Lung (tissue), 4 donors: ENCODE data around the gene MRPS25. TPM values are rescaled to one million over a fixed set of nuclear protein-coding genes. Genes with fewer than 3 reads are reported as not detected.

Experiments used
- polyA plus RNA-seq, 2 donors: library from polyadenylated mRNA; stranded (reverse); fragments of 200-250 nt; gene quantifications; one replicate each; pipeline ENCODE4 v1.2.1, GENCODE V29; 2013
- total RNA-seq, 2 donors: library from RNA; depleted of rRNA in 1 of 2; stranded (reverse); fragments of >200 nt in 1 of 2; gene quantifications; one replicate each; pipeline ENCODE4 v1.2.1, GENCODE V29; 2014 to 2021
- donor health status: Bipolar disorder and iron deficiency.
- donor health status: healthy.
- donor health status: DM: yes; HTN: yes; CAD: no.

The MRPS25 gene
- total and polyA plus RNA-seq, 4 donors: 19.9 to 71.5 (median 57.5) TPM

Other genes starting within 250 kb of the MRPS25 start
- 10 to 100 TPM; 45.3 to 58.5 TPM for gene FGD5, start 246.4 kb downstream of the MRPS25 start, total RNA-seq
- gene FGD5, start 246.4 kb downstream of the MRPS25 start, polyA plus RNA-seq: 10 to 100 TPM; 14.6 to 19.0 TPM
- gene NR2C2, start 117.7 kb downstream of the MRPS25 start, total RNA-seq: 10 to 100 TPM; 39.3 to 71.0 TPM
- 10 to 100 TPM in 1 of 2 donors, 1 to 10 TPM in 1; 9.2 to 10.4 TPM for gene NR2C2, start 117.7 kb downstream of the MRPS25 start, polyA plus RNA-seq
- gene RBSN, start 33.8 kb upstream of the MRPS25 start, total RNA-seq: 10 to 100 TPM; 26.5 to 33.8 TPM
- gene RBSN, start 33.8 kb upstream of the MRPS25 start, polyA plus RNA-seq: 1 to 10 TPM; 7.9 to 8.3 TPM
- 10 to 100 TPM; 42.5 to 97.1 TPM for gene CAPN7, start 140.9 kb upstream of the MRPS25 start, total RNA-seq
- gene CAPN7, start 140.9 kb upstream of the MRPS25 start, polyA plus RNA-seq: 10 to 100 TPM; 14.4 to 15.8 TPM